A549 treated with Hydrocortisone at 1 μM for 4 hours (cell line): ENCODE data around the gene HEY2. TPM values are rescaled to one million over a fixed set of nuclear protein-coding genes. Genes with fewer than 3 reads are reported as not detected.

ENCODE experiments used
- total RNA-seq: library from RNA; stranded (reverse); fragments of 200-300 nt; extraction: Qiagen RNA extraction; gene quantifications from 5 replicates; pipeline ENCODE4 v1.2.3, GENCODE V29; 2022

The HEY2 gene
- 0.05 to 0.07 TPM (median 0.06 TPM) in 3 of 5 replicates, not detected in the others for total RNA-seq

DNA sequence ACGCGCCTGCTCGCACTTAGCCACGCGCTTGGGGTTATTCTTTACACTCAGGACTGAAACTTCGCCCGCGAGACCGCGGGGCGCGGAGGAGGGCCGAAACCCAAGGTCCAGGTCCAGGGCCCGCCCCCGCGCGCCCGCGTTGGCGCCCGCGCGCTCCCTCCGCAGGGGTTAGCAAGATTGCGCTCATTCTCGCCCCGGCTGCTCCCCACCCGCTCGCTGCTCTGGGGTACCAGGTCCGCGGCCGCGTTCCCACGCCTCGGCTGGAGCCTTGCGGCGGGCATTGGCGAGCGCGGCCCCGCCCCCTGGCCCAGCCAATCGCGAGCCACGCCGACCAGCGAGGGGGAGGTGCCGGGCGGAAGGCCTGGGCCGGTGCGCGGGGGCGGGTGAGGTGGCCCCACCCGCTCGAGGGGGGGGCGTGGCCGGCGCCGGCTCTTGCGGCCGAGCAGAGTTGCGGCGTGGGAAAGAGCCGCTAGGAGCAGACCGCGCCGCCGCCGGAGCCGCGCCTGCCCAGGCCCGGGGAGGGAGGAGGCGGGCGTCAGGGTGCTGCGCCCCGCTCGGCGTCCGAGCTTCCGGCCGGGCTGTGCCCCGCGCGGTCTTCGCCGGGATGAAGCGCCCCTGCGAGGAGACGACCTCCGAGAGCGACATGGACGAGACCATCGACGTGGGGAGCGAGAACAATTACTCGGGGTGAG is at the start of gene HEY2:
Gene HEY2 (plus strand): TSS at position 460 of the 692 bp plus-strand sequence. CDS start 145 bp downstream, at position 605.

DNA sequence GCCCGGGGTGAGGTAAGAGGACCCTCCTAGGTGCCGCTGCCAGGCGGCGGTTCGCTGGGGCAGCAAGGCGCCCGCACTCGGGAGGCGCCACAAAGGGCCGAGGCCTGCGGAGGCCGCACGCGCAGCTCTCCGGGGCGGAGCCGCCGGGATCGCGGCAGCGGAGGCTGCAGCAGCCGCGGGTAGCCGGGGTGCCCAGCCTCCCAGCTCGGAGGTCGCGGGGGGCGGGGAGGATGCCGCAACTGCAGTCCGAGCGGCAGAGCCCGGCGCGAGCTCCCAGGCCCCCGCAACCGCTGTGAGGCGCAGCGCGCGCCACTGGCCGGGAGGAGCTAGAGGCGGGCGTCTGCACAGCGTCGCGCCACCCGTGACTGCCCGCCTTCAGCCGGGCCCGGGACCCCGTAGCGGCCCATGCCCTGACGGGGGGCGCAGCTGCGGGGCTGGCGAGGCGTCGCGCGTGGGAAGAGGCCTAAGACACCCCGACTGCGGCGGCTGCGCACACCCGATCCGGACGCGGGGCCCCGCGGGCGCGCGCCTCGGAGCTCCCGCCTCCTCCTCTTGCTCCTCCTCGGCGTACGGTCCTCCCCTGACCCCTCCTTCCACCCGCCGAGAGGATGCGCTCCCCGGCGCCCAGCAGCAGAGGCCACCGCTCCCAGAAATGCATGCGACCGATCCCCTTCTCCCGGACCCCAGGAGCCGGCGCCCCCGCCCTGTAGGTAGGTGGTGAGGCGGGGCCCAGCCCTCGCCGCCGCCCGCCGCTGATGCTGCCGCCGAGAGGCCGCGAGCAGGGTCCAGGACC is 41.1 kb downstream of the HEY2 start, which contains the start of gene NCOA7:
Gene NCOA7 (plus strand): TSS at position 603 of the 793 bp plus-strand sequence. CDS start 24,395 bp downstream, outside the sequence.

Other genes starting within 250 kb of the HEY2 start
- gene NCOA7, start 41.3 kb downstream of the HEY2 start, total RNA-seq = 10.4 to 18.8 TPM (median 14.1 TPM) in 5 replicates
- gene HINT3, start 207.1 kb downstream of the HEY2 start, total RNA-seq = 5.8 to 7.3 TPM (median 5.9 TPM) in 5 replicates
- 9.2 to 13.9 TPM (median 12.1 TPM) in 5 replicates for gene TRMT11, start 236.9 kb downstream of the HEY2 start, total RNA-seq